ENCODE data around the gene KSR1. TPM values are rescaled to one million over a fixed set of nuclear protein-coding genes. Genes with fewer than 3 reads are reported as not detected.

KSR1 gene
- total and polyA plus RNA-seq, 9 of the 15 experiments (the other 6 are each of a cell fraction or from before 2014, with no cell fraction given): 1.4 to 51.7 (median 18.4) TPM

GRCh38 chr17:27461192-27461859, 5.1 kb downstream of the KSR1 start (continued):
- peak; percentile 57; the same call in 1 of the 2 replicates for TF ChIP-seq ZNF592 (IDR thresholded peaks at IDR 0.05)
- no peak for TF ChIP-seq PCBP1 (IDR thresholded peaks at IDR 0.05; ENCODE audit: low read depth, low read length, poor library complexity, severe bottlenecking)
- no peak for TF ChIP-seq JUNB (CRISPR knock-in tag; conservative IDR thresholded peaks at IDR 0.05)
- no peak for TF ChIP-seq TOE1 (IDR thresholded peaks at IDR 0.05; ENCODE audit: borderline replicate concordance)
- TF ChIP-seq TOE1 (CRISPR knock-in tag; IDR thresholded peaks at IDR 0.05; ENCODE audit: borderline replicate concordance, low read depth): no peak
- 0 out of 2 replicates have a peak, but pooled peaks have one; percentile 32 for TF ChIP-seq ZEB2 (IDR thresholded peaks at IDR 0.05)
- TF ChIP-seq HOXB6 (CRISPR knock-in tag; IDR thresholded peaks at IDR 0.05; ENCODE audit: borderline replicate concordance): no peak
- 0 out of 2 replicates have a peak, but pooled peaks have one; percentile 15 for TF ChIP-seq HCFC1 (IDR thresholded peaks at IDR 0.05; ENCODE audit: low read depth, low read length)
- TF ChIP-seq PTRF (tag; IDR thresholded peaks at IDR 0.05): no peak
- TF ChIP-seq SMARCE1 (IDR thresholded peaks at IDR 0.05): no peak
- TF ChIP-seq SREBF2 (CRISPR knock-in tag; IDR thresholded peaks at IDR 0.05): no peak
- TF ChIP-seq MTA1 (IDR thresholded peaks at IDR 0.05; ENCODE audit: borderline replicate concordance): 0 out of 2 replicates have a peak, but pooled peaks have one; percentile 2
- TF ChIP-seq KLF10 (CRISPR knock-in tag; IDR thresholded peaks at IDR 0.05): no peak
- no peak for TF ChIP-seq MXD1 (CRISPR knock-in tag; IDR thresholded peaks at IDR 0.05; ENCODE audit: borderline replicate concordance, poor library complexity, severe bottlenecking)
- TF ChIP-seq ESRRA (IDR thresholded peaks at IDR 0.05; ENCODE audit: borderline replicate concordance, low read depth): peak; percentile 47; the same call in 1 of the 2 replicates
- TF ChIP-seq TCF15 (CRISPR knock-in tag; IDR thresholded peaks at IDR 0.05): no peak
- TF ChIP-seq MTA2 (IDR thresholded peaks at IDR 0.05; ENCODE audit: low read depth): no peak
- no peak for TF ChIP-seq PHF21A (IDR thresholded peaks at IDR 0.05; ENCODE audit: borderline replicate concordance, low read depth)
- TF ChIP-seq BRF2 (IDR thresholded peaks at IDR 0.05; ENCODE audit: borderline replicate concordance, insufficient read depth, insufficient read length): no peak
- no peak for TF ChIP-seq TRIM24 (IDR thresholded peaks at IDR 0.05)
- peak in 1 of 2 experiments; percentile 14; a peak in 1 of 4 replicates for TF ChIP-seq TBL1XR1 (IDR thresholded peaks at IDR 0.05; ENCODE audit: low read length in 2 of 2)
- no peak for TF ChIP-seq CSDE1 (IDR thresholded peaks at IDR 0.05)
